ENCODE measurements around the gene CCL7. TPM values are rescaled to one million over a fixed set of nuclear protein-coding genes. Genes with fewer than 3 reads are reported as not detected.

CCL7 gene
- total RNA-seq, 2 donors from 2014 or later, result not detected

GRCh38 chr17:34255841-34256240 is 14.2 kb upstream of the CCL7 start:
- no peaks in the 10 kb centered on the region for H3K36me3 ChIP-seq
- no peaks in the 10 kb centered on the region for H3K9me3 ChIP-seq
- no peak for TF ChIP-seq CTCF (IDR thresholded peaks at IDR 0.05)
- H3K27ac ChIP-seq, result peak overlapping the region; percentile 73 to 87
- H3K27me3 ChIP-seq, result no peaks in the 10 kb centered on the region
- no peak for DNase-seq (ENCODE audit: low spot score)
- H3K4me1 ChIP-seq, result peaks cover 0 to 68% of the 10 kb centered on the region in 2 donors
- peak overlapping the region; percentile 37 to 51 for H3K4me3 ChIP-seq

GRCh38 chr17:34257299-34257985 is 12.6 kb upstream of the CCL7 start:
- DNase-seq (ENCODE audit: low spot score), result no peak
- Histone ChIP-seq H3K27ac (no peak overlapping the region), H3K9me3 (no peaks in the 10 kb centered on the region), H3K4me3 (no peak overlapping the region), H3K4me1 (peaks cover 0 to 52% of the 10 kb centered on the region in 2 donors), H3K36me3 (no peaks in the 10 kb centered on the region), H3K27me3 (no peaks in the 10 kb centered on the region)
- no peak for TF ChIP-seq CTCF (IDR thresholded peaks at IDR 0.05)

GRCh38 chr17:34257986-34258326 is 12.1 kb upstream of the CCL7 start:
- Histone ChIP-seq H3K9me3 (no peaks in the 10 kb centered on the region), H3K27me3 (no peaks in the 10 kb centered on the region), H3K4me1 (peaks cover 0 to 47% of the 10 kb centered on the region in 2 donors), H3K36me3 (no peaks in the 10 kb centered on the region), H3K4me3 (no peak overlapping the region), H3K27ac (no peak overlapping the region)
- no peak for DNase-seq (ENCODE audit: low spot score)
- no peak for TF ChIP-seq CTCF (IDR thresholded peaks at IDR 0.05)

- H3K27ac ChIP-seq, result no peak overlapping the region
- no peaks in the 10 kb centered on the region for H3K9me3 ChIP-seq
- no peak overlapping the region for H3K4me3 ChIP-seq
- no peaks in the 10 kb centered on the region for H3K36me3 ChIP-seq
- H3K4me1 ChIP-seq, result peaks cover 0 to 35% of the 10 kb centered on the region in 2 donors
- no peak for DNase-seq (ENCODE audit: low spot score)
- TF ChIP-seq CTCF (IDR thresholded peaks at IDR 0.05), result no peak
- H3K27me3 ChIP-seq, result no peaks in the 10 kb centered on the region
Measured at GRCh38 chr17:34259146-34259545, 10.9 kb upstream of the CCL7 start.

GRCh38 chr17:34260861-34261260 is 9.2 kb upstream of the CCL7 start:
- no peak for TF ChIP-seq CTCF (IDR thresholded peaks at IDR 0.05)

More at GRCh38 chr17:34260861-34261260, 9.2 kb upstream of the CCL7 start:
- Histone ChIP-seq H3K36me3 (no peaks in the 10 kb centered on the region), H3K4me1 (peaks cover 0 to 18% of the 10 kb centered on the region in 2 donors), H3K27ac (no peak overlapping the region), H3K4me3 (no peak overlapping the region), H3K27me3 (no peaks in the 10 kb centered on the region), H3K9me3 (no peaks in the 10 kb centered on the region)
- no peak for DNase-seq (ENCODE audit: low spot score)

All from right atrium auricular region (tissue), 2 donors.